Measurements from ENCODE around the gene TNFSF9. TPM values are rescaled to one million over a fixed set of nuclear protein-coding genes. Genes with fewer than 3 reads are reported as not detected.

The TNFSF9 gene
- total RNA-seq, 1 donor from 2014 or later: 0.38 TPM

- intact Hi-C loops (cut with micrococcal nuclease): no loop called here
- H3K4me3 ChIP-seq: no peak overlapping the region
- H3K27me3 ChIP-seq (ENCODE audit: low read depth): peaks cover 12% of the 10 kb centered on the region
- peaks cover 8% of the 10 kb centered on the region for H3K36me3 ChIP-seq
- DNase-seq: no peak
- peaks cover 2% of the 10 kb centered on the region for H3K9me3 ChIP-seq (replicated peaks)
- no peak for TF ChIP-seq CTCF (IDR thresholded peaks at IDR 0.05; ENCODE audit: borderline replicate concordance)
- no peak overlapping the region for H3K27ac ChIP-seq (replicated peaks)
- peaks cover 39% of the 10 kb centered on the region for H3K4me1 ChIP-seq
Measured at GRCh38 chr19:6532244-6532999, 1.6 kb downstream of the TNFSF9 start.

DNA sequence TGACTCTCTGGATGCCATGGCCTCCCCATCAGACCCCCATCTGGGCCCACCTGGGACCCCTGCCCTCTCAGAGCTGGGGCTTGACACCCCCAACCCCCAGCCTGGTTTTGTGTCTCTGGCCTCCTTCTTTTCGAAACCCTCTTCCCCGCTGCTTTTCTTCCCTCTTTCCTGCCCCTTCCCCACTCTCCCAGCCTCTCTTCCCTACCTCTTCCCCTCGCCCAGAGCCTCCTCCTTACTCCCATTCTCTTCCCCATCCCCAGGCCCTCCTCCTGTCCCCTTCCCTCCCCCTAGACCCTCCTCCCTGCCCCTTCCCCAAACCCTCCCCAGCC is 2.1 kb downstream of the TNFSF9 start:
- Histone ChIP-seq H3K27ac (replicated peaks) (no peak overlapping the region), H3K4me1 (peaks cover 39% of the 10 kb centered on the region), H3K4me3 (no peak overlapping the region), H3K9me3 (replicated peaks) (peaks cover 7% of the 10 kb centered on the region), H3K36me3 (peaks cover 8% of the 10 kb centered on the region), H3K27me3 (ENCODE audit: low read depth) (peaks cover 12% of the 10 kb centered on the region)
- intact Hi-C loops (cut with micrococcal nuclease): no loop called here
- TF ChIP-seq CTCF (IDR thresholded peaks at IDR 0.05; ENCODE audit: borderline replicate concordance): no peak
- DNase-seq: no peak

GRCh38 chr19:6533746-6534418 is 3.1 kb downstream of the TNFSF9 start:
- intact Hi-C loops (cut with micrococcal nuclease): no loop called here
- no peak overlapping the region for H3K4me3 ChIP-seq
- peaks cover 7% of the 10 kb centered on the region for H3K9me3 ChIP-seq (replicated peaks)
- peaks cover 8% of the 10 kb centered on the region for H3K36me3 ChIP-seq
- peaks cover 12% of the 10 kb centered on the region for H3K27me3 ChIP-seq (ENCODE audit: low read depth)
- TF ChIP-seq CTCF (IDR thresholded peaks at IDR 0.05; ENCODE audit: borderline replicate concordance): no peak
- H3K4me1 ChIP-seq: peaks cover 30% of the 10 kb centered on the region
- DNase-seq: no peak
- H3K27ac ChIP-seq (replicated peaks): no peak overlapping the region

GRCh38 chr19:6534451-6535093 is 3.7 kb downstream of the TNFSF9 start:
- peaks cover 24% of the 10 kb centered on the region for H3K4me1 ChIP-seq
- peaks cover 12% of the 10 kb centered on the region for H3K27me3 ChIP-seq (ENCODE audit: low read depth)
- H3K27ac ChIP-seq (replicated peaks): no peak overlapping the region
- no peak for DNase-seq
- H3K9me3 ChIP-seq (replicated peaks): peaks cover 7% of the 10 kb centered on the region
- intact Hi-C loops (cut with micrococcal nuclease): no loop called here
- TF ChIP-seq CTCF (IDR thresholded peaks at IDR 0.05; ENCODE audit: borderline replicate concordance): no peak
- H3K36me3 ChIP-seq: peaks cover 8% of the 10 kb centered on the region
- H3K4me3 ChIP-seq: no peak overlapping the region

DNA sequence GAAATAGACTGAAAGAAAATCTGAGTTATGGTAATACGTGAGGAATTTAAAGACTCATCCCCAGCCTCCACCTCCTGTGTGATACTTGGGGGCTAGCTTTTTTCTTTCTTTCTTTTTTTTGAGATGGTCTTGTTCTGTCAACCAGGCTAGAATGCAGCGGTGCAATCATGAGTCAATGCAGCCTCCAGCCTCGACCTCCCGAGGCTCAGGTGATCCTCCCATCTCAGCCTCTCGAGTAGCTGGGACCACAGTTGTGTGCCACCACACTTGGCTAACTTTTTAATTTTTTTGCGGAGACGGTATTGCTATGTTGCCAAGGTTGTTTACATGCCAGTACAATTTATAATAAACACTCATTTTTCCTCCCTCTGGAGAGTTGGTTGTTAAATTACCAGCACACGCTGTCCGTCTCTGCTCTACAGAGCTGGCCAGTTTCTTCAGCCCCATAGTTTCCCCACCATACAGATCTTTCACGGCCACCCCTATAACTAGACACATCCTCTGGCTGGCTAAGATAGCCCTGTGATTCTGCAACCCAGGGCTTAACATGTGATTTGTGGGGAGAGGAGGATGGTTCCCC is 4.8 kb downstream of the TNFSF9 start:
- H3K4me1 ChIP-seq: peaks cover 13% of the 10 kb centered on the region
- TF ChIP-seq CTCF (IDR thresholded peaks at IDR 0.05; ENCODE audit: borderline replicate concordance): no peak
- DNase-seq: no peak
- H3K27me3 ChIP-seq (ENCODE audit: low read depth): peaks cover 12% of the 10 kb centered on the region
- intact Hi-C loops (cut with micrococcal nuclease): no loop called here
- H3K36me3 ChIP-seq: peaks cover 8% of the 10 kb centered on the region
- H3K27ac ChIP-seq (replicated peaks): no peak overlapping the region
- H3K9me3 ChIP-seq (replicated peaks): peaks cover 7% of the 10 kb centered on the region
- H3K4me3 ChIP-seq: no peak overlapping the region

All from left ventricle myocardium inferior (tissue), 1 donor.